Mesendoderm (in vitro differentiated cells): ENCODE measurements around the gene CLCN4.

Experiments used
- DNase-seq: peaks from one replicate; pipeline ENCODE4 v3.0.0; 2013
- H2AK5ac ChIP-seq: 2 replicates; pipeline ENCODE4 v1.6.1; 2013; ENCODE audit warnings: low read length, inconsistent platforms
- H2BK120ac ChIP-seq: 2 replicates; pipeline ENCODE4 v1.6.1; 2013; ENCODE audit warnings: low read depth, mild to moderate bottlenecking, low read length, moderate library complexity, mixed read lengths
- H2BK15ac ChIP-seq: replicated peaks from 2 replicates; pipeline ENCODE4 v1.6.1; 2013; ENCODE audit warnings: low read depth, mild to moderate bottlenecking, moderate library complexity
- H2BK5ac ChIP-seq: 2 replicates; pipeline ENCODE4 v1.6.1; 2013; ENCODE audit warnings: low read length, inconsistent platforms
- H3K18ac ChIP-seq: 2 replicates; pipeline ENCODE4 v1.6.1; 2013; ENCODE audit warnings: mild to moderate bottlenecking, low read length, mixed read lengths
- H3K23ac ChIP-seq: one replicate; pipeline ENCODE4 v1.6.1; 2013; ENCODE audit warnings: low read length
- H3K27ac ChIP-seq: 2 replicates; pipeline ENCODE4 v1.5.1; 2013; ENCODE audit warnings: low read depth, mild to moderate bottlenecking, inconsistent platforms, low read length, moderate library complexity
- H3K27me3 ChIP-seq: 2 replicates; pipeline ENCODE4 v1.6.1; 2013; ENCODE audit warnings: low read length, control low read depth, mild to moderate bottlenecking, inconsistent platforms; ENCODE audit not compliant: insufficient read depth, poor library complexity
- H3K36me3 ChIP-seq: 2 replicates; pipeline ENCODE4 v1.6.1; 2013; ENCODE audit warnings: low read length, inconsistent platforms; ENCODE audit not compliant: control insufficient read depth, insufficient read depth
- H3K4ac ChIP-seq: one replicate; pipeline ENCODE4 v1.6.1; 2013; ENCODE audit warnings: low read depth, mild to moderate bottlenecking, low read length, moderate library complexity
- H3K4me1 ChIP-seq: 2 replicates; pipeline ENCODE4 v1.6.1; 2013; ENCODE audit warnings: low read depth, low read length, inconsistent platforms; ENCODE audit not compliant: control insufficient read depth
- H3K4me2 ChIP-seq: 2 replicates; pipeline ENCODE4 v1.6.1; 2013; ENCODE audit warnings: low read length
- H3K4me3 ChIP-seq: 2 replicates; pipeline ENCODE4 v1.5.1; 2013; ENCODE audit warnings: mild to moderate bottlenecking, low read length
- H3K56ac ChIP-seq: one replicate; pipeline ENCODE4 v1.6.1; 2013; ENCODE audit warnings: low read length
- H3K79me1 ChIP-seq: 2 replicates; pipeline ENCODE4 v1.6.1; 2013; ENCODE audit warnings: low read length, inconsistent platforms
- H3K79me2 ChIP-seq: 2 replicates; pipeline ENCODE4 v1.6.1; 2013; ENCODE audit warnings: mild to moderate bottlenecking, low read length; ENCODE audit not compliant: control insufficient read depth, insufficient read depth
- H3K9ac ChIP-seq: 2 replicates; pipeline ENCODE4 v1.6.1; 2013; ENCODE audit warnings: low read length, inconsistent platforms
- H4K5ac ChIP-seq: one replicate; pipeline ENCODE4 v1.6.1; 2013; ENCODE audit warnings: low read length
- H4K8ac ChIP-seq: one replicate; pipeline ENCODE4 v1.6.1; 2013; ENCODE audit warnings: low read depth, mild to moderate bottlenecking, control low read depth, low read length, moderate library complexity
- WGBS: extraction: QIAGEN DNeasy Blood & Tissue Kit; methylation state at CpG from one replicate; pipeline ENCODE4 v1.1.7; 2013; ENCODE audit warnings: low lambda C conversion rate, missing lambda C conversion rate; ENCODE audit not compliant: insufficient coverage; ENCODE audit errors: extremely low coverage; 5-methylcytosine and 5-hydroxymethylcytosine counted together

Gene CLCN4

DNA sequence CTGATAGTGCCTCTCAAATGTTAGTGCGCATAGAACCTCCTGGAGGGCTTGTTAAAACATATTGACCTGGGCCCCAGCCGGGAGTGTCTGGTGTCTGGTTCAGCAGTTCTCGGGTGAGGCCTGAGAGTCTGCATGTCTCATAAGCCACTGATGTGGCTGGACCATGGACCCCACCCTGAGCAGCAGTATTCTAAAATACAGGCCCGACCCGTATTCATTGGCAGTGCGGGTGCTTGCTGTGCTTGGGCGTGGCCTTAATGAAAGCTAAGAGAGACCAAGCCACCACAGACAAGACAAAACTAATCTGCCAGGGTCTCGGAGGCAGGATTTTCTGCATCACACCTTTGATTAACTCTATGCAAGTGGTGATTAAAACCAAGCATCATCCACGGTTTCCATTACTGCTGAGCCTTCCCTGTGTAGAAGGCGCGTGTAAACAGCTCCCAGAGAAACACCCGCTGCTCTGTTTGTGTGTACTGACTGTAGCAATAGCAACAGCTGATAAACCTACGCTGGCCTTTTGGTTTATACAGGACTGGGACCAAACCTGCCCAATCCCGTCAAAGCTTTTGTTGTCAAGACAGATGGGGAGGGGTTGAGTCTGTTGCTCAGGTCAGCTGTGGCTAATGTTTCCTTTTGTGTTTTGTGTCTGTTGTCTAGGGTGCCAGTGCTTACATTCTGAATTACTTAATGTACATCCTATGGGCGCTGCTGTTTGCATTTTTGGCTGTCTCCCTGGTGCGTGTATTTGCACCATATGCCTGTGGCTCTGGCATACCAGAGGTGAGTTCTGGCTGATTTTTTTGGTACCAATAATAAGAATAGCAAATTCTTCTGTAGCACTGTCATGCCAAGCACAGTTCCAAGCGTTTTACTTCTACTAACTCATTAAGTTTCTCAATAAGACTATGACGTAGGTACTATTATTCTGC lies 40.8 kb downstream of the CLCN4 start:
- H2AK5ac ChIP-seq: no peak overlapping the region
- no peak overlapping the region for H3K18ac ChIP-seq
- H3K23ac ChIP-seq: no peak overlapping the region
- H3K4ac ChIP-seq: no peak overlapping the region
- no peak overlapping the region for H2BK15ac ChIP-seq
- no CpG with 5 or more reads among the region's 18 CpGs for WGBS
- H4K8ac ChIP-seq: no peak overlapping the region
- H3K27me3 ChIP-seq: no peaks in the 10 kb centered on the region
- DNase-seq: no peak
- no peak overlapping the region for H2BK5ac ChIP-seq
- no peaks in the 10 kb centered on the region for H3K79me2 ChIP-seq
- no peak overlapping the region for H3K4me2 ChIP-seq
- H3K4me3 ChIP-seq: no peak overlapping the region
- H4K5ac ChIP-seq: no peak overlapping the region
- no peaks in the 10 kb centered on the region for H3K79me1 ChIP-seq
- H3K56ac ChIP-seq: no peak overlapping the region
- no peaks in the 10 kb centered on the region for H3K4me1 ChIP-seq
- no peak overlapping the region for H3K27ac ChIP-seq
- no peak overlapping the region for H2BK120ac ChIP-seq
- H3K9ac ChIP-seq: no peak overlapping the region
- no peaks in the 10 kb centered on the region for H3K36me3 ChIP-seq

DNA sequence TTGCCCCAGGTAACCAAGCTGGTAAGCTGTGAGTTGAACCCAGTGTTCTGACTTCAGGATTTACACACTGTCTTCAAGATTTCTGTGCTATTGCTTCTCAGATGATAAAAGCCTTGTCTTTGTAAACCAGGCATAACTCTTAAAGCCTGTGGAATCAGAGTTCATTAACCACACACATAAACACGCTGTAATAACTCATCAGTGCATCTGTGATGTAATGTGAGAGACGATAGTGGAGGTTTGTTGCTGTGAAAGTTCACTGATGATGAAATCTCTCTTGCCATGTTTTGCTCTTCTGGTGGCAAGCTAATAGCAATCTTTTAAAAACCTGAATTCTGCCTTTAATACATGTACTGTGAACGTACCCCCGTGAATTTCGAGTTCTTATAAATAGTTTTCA lies 41.5 kb downstream of the CLCN4 start:
- no peak overlapping the region for H3K23ac ChIP-seq
- no peak overlapping the region for H2BK15ac ChIP-seq
- no peak overlapping the region for H3K4me3 ChIP-seq
- H3K27ac ChIP-seq: no peak overlapping the region
- no peak overlapping the region for H3K56ac ChIP-seq
- H3K79me2 ChIP-seq: no peaks in the 10 kb centered on the region
- H3K4me2 ChIP-seq: no peak overlapping the region
- H3K4ac ChIP-seq: no peak overlapping the region
- no peak overlapping the region for H3K9ac ChIP-seq
- H2AK5ac ChIP-seq: no peak overlapping the region
- no peak overlapping the region for H4K5ac ChIP-seq
- no peaks in the 10 kb centered on the region for H3K27me3 ChIP-seq
- no peak overlapping the region for H2BK120ac ChIP-seq
- H3K18ac ChIP-seq: no peak overlapping the region
- H3K4me1 ChIP-seq: no peaks in the 10 kb centered on the region
- no CpG with 5 or more reads among the region's 5 CpGs for WGBS
- no peaks in the 10 kb centered on the region for H3K79me1 ChIP-seq
- DNase-seq: no peak
- H2BK5ac ChIP-seq: no peak overlapping the region
- no peak overlapping the region for H4K8ac ChIP-seq
- no peaks in the 10 kb centered on the region for H3K36me3 ChIP-seq

DNA sequence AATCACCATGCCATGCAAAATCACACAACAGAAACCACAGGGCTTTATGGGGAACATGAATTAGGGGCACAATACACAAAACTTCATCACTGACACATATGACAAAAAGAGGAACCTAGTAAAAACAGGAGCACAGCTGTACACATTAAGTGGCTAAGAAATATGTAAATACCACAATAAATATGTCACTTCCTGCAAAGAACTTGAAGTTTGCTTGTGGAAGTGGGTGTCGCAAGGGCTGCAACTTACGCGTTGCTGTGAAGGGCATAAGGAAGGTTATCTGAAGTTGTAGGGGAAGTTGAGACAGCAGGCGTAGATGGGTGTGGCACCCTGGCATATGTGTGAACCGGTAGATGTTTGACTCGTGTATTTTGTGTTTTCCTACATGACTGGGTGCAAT lies 42.4 kb downstream of the CLCN4 start:
- H3K79me2 ChIP-seq: no peaks in the 10 kb centered on the region
- H3K9ac ChIP-seq: no peak overlapping the region
- no peak overlapping the region for H3K27ac ChIP-seq
- no peak overlapping the region for H2BK5ac ChIP-seq
- H2BK120ac ChIP-seq: no peak overlapping the region
- no peak overlapping the region for H3K4me3 ChIP-seq
- DNase-seq: no peak
- no CpG with 5 or more reads among the region's 6 CpGs for whole genome bisulfite sequencing
- no peak overlapping the region for H3K56ac ChIP-seq
- no peak overlapping the region for H4K5ac ChIP-seq
- no peak overlapping the region for H2BK15ac ChIP-seq
- H4K8ac ChIP-seq: no peak overlapping the region
- no peak overlapping the region for H3K18ac ChIP-seq
- no peaks in the 10 kb centered on the region for H3K4me1 ChIP-seq
- H3K79me1 ChIP-seq: no peaks in the 10 kb centered on the region
- no peak overlapping the region for H3K4ac ChIP-seq
- no peaks in the 10 kb centered on the region for H3K36me3 ChIP-seq
- no peak overlapping the region for H3K4me2 ChIP-seq
- H2AK5ac ChIP-seq: no peak overlapping the region
- H3K27me3 ChIP-seq: no peaks in the 10 kb centered on the region
- no peak overlapping the region for H3K23ac ChIP-seq

DNA sequence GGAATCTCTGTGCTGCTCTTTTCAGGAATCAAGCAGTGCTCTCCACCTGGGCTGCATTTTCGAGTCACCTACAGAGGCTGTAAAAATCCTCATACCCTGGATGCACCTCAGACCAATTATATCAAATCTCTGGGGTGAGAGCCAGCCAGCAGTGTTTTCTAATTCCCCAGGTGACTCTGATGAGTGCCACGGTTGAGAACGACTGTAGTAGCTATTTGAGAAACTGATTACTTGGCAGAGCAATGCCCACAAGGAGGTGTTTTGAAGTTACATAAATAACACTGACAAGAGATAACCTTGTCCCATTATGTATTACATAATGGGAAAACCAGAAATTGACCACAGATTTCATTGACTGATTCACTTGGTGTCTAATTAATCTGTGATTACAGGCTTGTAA lies 46.8 kb downstream of the CLCN4 start:
- H3K4me1 ChIP-seq: no peaks in the 10 kb centered on the region
- no peak overlapping the region for H3K56ac ChIP-seq
- H3K79me2 ChIP-seq: no peaks in the 10 kb centered on the region
- H2BK120ac ChIP-seq: no peak overlapping the region
- no peak overlapping the region for H3K9ac ChIP-seq
- no peak overlapping the region for H4K8ac ChIP-seq
- H4K5ac ChIP-seq: no peak overlapping the region
- no peak for DNase-seq
- no CpG with 5 or more reads among the region's 3 CpGs for WGBS
- H2BK15ac ChIP-seq: no peak overlapping the region
- H3K79me1 ChIP-seq: no peaks in the 10 kb centered on the region
- no peak overlapping the region for H3K4me2 ChIP-seq
- H3K36me3 ChIP-seq: no peaks in the 10 kb centered on the region
- H3K18ac ChIP-seq: no peak overlapping the region
- H2AK5ac ChIP-seq: no peak overlapping the region
- no peak overlapping the region for H3K27ac ChIP-seq
- H3K23ac ChIP-seq: no peak overlapping the region
- no peak overlapping the region for H3K4ac ChIP-seq
- H3K4me3 ChIP-seq: no peak overlapping the region
- H3K27me3 ChIP-seq: no peaks in the 10 kb centered on the region
- no peak overlapping the region for H2BK5ac ChIP-seq

DNA sequence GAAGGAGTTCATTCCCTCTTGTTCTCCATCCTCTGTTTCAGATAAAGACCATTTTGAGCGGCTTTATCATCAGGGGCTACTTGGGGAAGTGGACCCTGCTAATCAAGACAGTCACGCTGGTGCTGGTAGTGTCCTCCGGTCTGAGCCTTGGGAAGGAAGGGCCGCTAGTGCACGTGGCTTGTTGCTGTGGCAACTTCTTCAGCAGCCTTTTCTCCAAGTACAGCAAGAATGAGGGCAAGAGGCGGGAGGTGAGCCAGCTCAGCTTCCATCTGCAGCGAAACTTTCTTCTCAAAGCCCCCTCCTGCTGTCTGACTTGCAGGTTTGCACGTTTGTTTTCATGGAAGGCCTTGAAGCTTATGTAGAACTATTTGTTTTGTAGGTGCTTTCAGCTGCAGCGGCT lies 49.5 kb downstream of the CLCN4 start:
- H3K18ac ChIP-seq: no peak overlapping the region
- H3K4me3 ChIP-seq: no peak overlapping the region
- H3K4me2 ChIP-seq: no peak overlapping the region
- no peak overlapping the region for H2BK5ac ChIP-seq
- no peaks in the 10 kb centered on the region for H3K79me1 ChIP-seq
- H2AK5ac ChIP-seq: no peak overlapping the region
- no peak overlapping the region for H4K5ac ChIP-seq
- no peak overlapping the region for H3K23ac ChIP-seq
- DNase-seq: no peak
- H3K27ac ChIP-seq: no peak overlapping the region
- H3K27me3 ChIP-seq: no peaks in the 10 kb centered on the region
- H3K79me2 ChIP-seq: no peaks in the 10 kb centered on the region
- H2BK15ac ChIP-seq: no peak overlapping the region
- no peak overlapping the region for H4K8ac ChIP-seq
- no peaks in the 10 kb centered on the region for H3K36me3 ChIP-seq
- no peak overlapping the region for H2BK120ac ChIP-seq
- H3K4me1 ChIP-seq: no peaks in the 10 kb centered on the region
- H3K4ac ChIP-seq: no peak overlapping the region
- WGBS: no CpG with 5 or more reads among the region's 9 CpGs
- no peak overlapping the region for H3K9ac ChIP-seq
- no peak overlapping the region for H3K56ac ChIP-seq
